Measurements from ENCODE around the gene HDAC6. TPM values are rescaled to one million over a fixed set of nuclear protein-coding genes. Genes with fewer than 3 reads are reported as not detected.

The HDAC6 gene
- total and polyA plus RNA-seq, 12 donors, result 28.4 to 102 (median 32.3) TPM

DNA sequence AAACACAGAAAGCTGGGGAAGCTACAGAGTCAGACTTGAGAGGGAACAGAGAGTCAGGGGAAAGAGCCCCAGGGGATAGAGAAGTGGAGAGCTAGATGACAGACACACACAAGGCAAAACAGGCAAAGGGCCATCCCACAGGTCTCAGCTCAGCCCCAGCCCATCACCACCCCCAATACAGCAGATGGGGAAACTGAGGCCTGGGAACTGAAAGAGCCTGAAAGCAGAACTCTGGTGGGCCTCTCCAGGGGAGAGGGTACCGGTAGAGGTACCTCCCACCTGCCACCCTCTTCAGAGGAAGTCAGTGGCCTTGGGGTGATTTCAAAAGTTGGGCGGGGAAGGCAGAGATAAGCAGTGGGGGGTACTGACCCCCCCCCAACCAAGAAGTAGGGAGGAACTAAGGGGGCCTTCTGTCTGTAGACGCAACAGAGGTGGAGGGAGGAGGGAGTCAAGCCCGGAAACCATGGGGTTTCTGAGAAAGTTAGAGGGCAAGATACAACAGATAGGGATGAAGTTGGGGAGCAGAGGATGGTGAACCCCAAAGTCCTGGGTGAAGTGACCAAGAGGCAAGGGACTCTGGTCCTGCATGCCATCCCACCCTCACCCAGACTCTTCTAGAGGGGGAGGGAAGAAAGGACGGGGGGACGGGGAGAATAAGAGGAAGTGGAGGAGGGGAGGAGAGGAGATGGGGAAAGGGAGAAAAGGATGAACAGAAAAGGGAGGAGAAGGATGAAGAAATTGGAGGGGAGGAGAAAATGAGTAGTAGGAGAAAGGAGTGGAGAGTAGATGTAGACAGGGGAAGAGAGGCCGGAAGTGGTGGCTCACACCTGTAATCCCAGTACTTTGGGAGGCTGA is 12.3 kb upstream of the HDAC6 start:
- TF ChIP-seq, protein P1, sequence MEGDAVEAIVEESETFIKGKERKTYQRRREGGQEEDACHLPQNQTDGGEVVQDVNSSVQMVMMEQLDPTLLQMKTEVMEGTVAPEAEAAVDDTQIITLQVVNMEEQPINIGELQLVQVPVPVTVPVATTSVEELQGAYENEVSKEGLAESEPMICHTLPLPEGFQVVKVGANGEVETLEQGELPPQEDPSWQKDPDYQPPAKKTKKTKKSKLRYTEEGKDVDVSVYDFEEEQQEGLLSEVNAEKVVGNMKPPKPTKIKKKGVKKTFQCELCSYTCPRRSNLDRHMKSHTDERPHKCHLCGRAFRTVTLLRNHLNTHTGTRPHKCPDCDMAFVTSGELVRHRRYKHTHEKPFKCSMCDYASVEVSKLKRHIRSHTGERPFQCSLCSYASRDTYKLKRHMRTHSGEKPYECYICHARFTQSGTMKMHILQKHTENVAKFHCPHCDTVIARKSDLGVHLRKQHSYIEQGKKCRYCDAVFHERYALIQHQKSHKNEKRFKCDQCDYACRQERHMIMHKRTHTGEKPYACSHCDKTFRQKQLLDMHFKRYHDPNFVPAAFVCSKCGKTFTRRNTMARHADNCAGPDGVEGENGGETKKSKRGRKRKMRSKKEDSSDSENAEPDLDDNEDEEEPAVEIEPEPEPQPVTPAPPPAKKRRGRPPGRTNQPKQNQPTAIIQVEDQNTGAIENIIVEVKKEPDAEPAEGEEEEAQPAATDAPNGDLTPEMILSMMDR (IDR thresholded peaks at IDR 0.05), result no peak
- H3K36me3 ChIP-seq, result no peaks in the 10 kb centered on the region
- no peak overlapping the region for H3K4me3 ChIP-seq
- no peak for ATAC-seq
- no peaks in the 10 kb centered on the region for H3K4me1 ChIP-seq
- 61 to 74% methylated on average over 6 to 7 of the region's 7 CpGs for WGBS, 2 donors
- intact Hi-C loops (cut with DNase I), result loop anchor here in 1 of 10 donors (10.0 kb wide), 1 partner anchor 95 kb away; the partner anchor contains the start of gene SUV39H1
- H3K27ac ChIP-seq, result no peak overlapping the region
- H3K9me3 ChIP-seq, result no peaks in the 10 kb centered on the region
- peaks cover 0 to 23% (median 0%) of the 10 kb centered on the region in 7 donors for H3K27me3 ChIP-seq
- DNase-seq, result no peak

GRCh38 chrX:48790477-48790876 is 11.4 kb upstream of the HDAC6 start:
- intact Hi-C loops (cut with DNase I), result loop anchor here in 1 of 10 donors (10.0 kb wide), 1 partner anchor 96 kb away; the partner anchor contains the start of gene SUV39H1
- no peaks in the 10 kb centered on the region for H3K36me3 ChIP-seq
- TF ChIP-seq, protein P1 (IDR thresholded peaks at IDR 0.05), result no peak
- ATAC-seq (no peak), DNase-seq (no peak)
- H3K27me3 ChIP-seq, result peaks cover 0 to 23% (median 0%) of the 10 kb centered on the region in 7 donors
- WGBS, 2 donors, result 50 to 56% methylated on average over 5 of the region's 5 CpGs
- no peaks in the 10 kb centered on the region for H3K9me3 ChIP-seq
- no peak overlapping the region for H3K4me3 ChIP-seq
- no peaks in the 10 kb centered on the region for H3K4me1 ChIP-seq
- no peak overlapping the region for H3K27ac ChIP-seq

GRCh38 chrX:48791063-48791820 is 10.6 kb upstream of the HDAC6 start:
- TF ChIP-seq, protein P1 (IDR thresholded peaks at IDR 0.05), result no peak
- H3K4me1 ChIP-seq, result no peaks in the 10 kb centered on the region
- H3K27ac ChIP-seq, result no peak overlapping the region
- no peak for ATAC-seq
- H3K9me3 ChIP-seq, result no peaks in the 10 kb centered on the region
- DNase-seq, result no peak
- intact Hi-C loops (cut with DNase I), result loop anchor here in 1 of 10 donors (10.0 kb wide), 1 partner anchor 96 kb away; the partner anchor contains the start of gene SUV39H1
- H3K36me3 ChIP-seq, result no peaks in the 10 kb centered on the region
- H3K4me3 ChIP-seq, result no peak overlapping the region
- WGBS, 2 donors, result 82 to 87% methylated on average over 11 of the region's 11 CpGs
- peaks cover 0 to 23% (median 0%) of the 10 kb centered on the region in 7 donors for H3K27me3 ChIP-seq

DNA sequence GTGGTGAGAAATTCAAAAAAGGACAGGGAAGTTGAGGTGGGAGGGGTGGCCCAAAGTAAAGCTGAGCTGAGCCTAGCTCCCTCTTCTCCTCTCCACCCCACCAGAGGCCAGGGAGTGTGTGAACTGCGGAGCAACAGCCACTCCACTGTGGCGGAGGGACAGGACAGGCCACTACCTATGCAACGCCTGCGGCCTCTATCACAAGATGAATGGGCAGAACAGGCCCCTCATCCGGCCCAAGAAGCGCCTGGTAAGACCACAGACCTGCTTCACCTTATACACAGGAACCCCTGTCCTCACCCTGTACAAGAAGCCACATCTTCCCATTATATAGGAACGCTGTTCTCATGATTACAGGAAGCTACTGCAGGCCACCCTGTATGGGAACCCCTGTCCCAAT is 9.6 kb upstream of the HDAC6 start:
- no peaks in the 10 kb centered on the region for H3K36me3 ChIP-seq
- H3K4me1 ChIP-seq, result no peaks in the 10 kb centered on the region
- H3K27me3 ChIP-seq, result peaks cover 0 to 15% (median 0%) of the 10 kb centered on the region in 7 donors
- no peak overlapping the region for H3K4me3 ChIP-seq
- no peak for ATAC-seq
- H3K27ac ChIP-seq, result no peak overlapping the region
- H3K9me3 ChIP-seq, result no peaks in the 10 kb centered on the region
- DNase-seq, result no peak
- WGBS, 2 donors, result 87 to 90% methylated on average over 6 to 7 of the region's 7 CpGs
- intact Hi-C loops (cut with DNase I), result loop anchor here in 1 of 10 donors (10.0 kb wide), 1 partner anchor 97 kb away; the partner anchor contains the start of gene SUV39H1
- TF ChIP-seq, protein P1 (IDR thresholded peaks at IDR 0.05), result no peak
